NCI-H146 (cell line): ENCODE data around the gene TOM1L2.

ENCODE experiments used
- DNase-seq: peaks from one replicate; lab custom pipeline; 2025; lab: John Stamatoyannopoulos, UW

The TOM1L2 gene

GRCh38 chr17:17847726-17848125, 124.5 kb downstream of the TOM1L2 start:
- no peak for DNase-seq

GRCh38 chr17:17847118-17847689, 125.0 kb downstream of the TOM1L2 start:
- no peak for DNase-seq

- DNase-seq, result no peak
Observed at GRCh38 chr17:17846645-17847044, 125.6 kb downstream of the TOM1L2 start.

- DNase-seq, result no peak
Observed at GRCh38 chr17:17846003-17846402, 126.2 kb downstream of the TOM1L2 start.

- DNase-seq, result peak; percentile 28
Observed at GRCh38 chr17:17845046-17845775, 127.0 kb downstream of the TOM1L2 start.

- DNase-seq, result no peak
Observed at GRCh38 chr17:17844500-17844899, 127.7 kb downstream of the TOM1L2 start.

GRCh38 chr17:17844079-17844478, 128.1 kb downstream of the TOM1L2 start:
- no peak for DNase-seq

- no peak for DNase-seq
Observed at GRCh38 chr17:17843096-17843495, 129.1 kb downstream of the TOM1L2 start.

GRCh38 chr17:17842111-17842876, 129.9 kb downstream of the TOM1L2 start:
- DNase-seq, result no peak

GRCh38 chr17:17841601-17842025, 130.6 kb downstream of the TOM1L2 start:
- no peak for DNase-seq

- peak; percentile 35 for DNase-seq
Observed at GRCh38 chr17:17840751-17841591, 131.2 kb downstream of the TOM1L2 start.

GRCh38 chr17:17839791-17840707, 132.2 kb downstream of the TOM1L2 start:
- peak; percentile 95 for DNase-seq

GRCh38 chr17:17837966-17838962, 133.9 kb downstream of the TOM1L2 start:
- DNase-seq, result peak; percentile 16

- no peak for DNase-seq
Observed at GRCh38 chr17:17837380-17837821, 134.8 kb downstream of the TOM1L2 start.

GRCh38 chr17:17836818-17837379, 135.3 kb downstream of the TOM1L2 start, which contains the start of gene SREBF1:
Gene SREBF1 (minus strand): TSS chr17:17836986. CDS start chr17:17836817, 169 bp downstream.
- DNase-seq, result peak; percentile 59

- peak; percentile 96 for DNase-seq
Observed at GRCh38 chr17:17836250-17836817, 135.9 kb downstream of the TOM1L2 start.

- DNase-seq, result no peak
Observed at GRCh38 chr17:17835415-17836249, 136.6 kb downstream of the TOM1L2 start.

- DNase-seq, result no peak
Observed at GRCh38 chr17:17834974-17835373, 137.2 kb downstream of the TOM1L2 start.
